NCI-H748 (cell line): ENCODE measurements around the gene GBP2.

Experiments
- DNase-seq: peaks from one replicate; lab custom pipeline; 2025; ENCODE audit not compliant: unreplicated experiment; lab: John Stamatoyannopoulos, UW

The GBP2 gene

DNA sequence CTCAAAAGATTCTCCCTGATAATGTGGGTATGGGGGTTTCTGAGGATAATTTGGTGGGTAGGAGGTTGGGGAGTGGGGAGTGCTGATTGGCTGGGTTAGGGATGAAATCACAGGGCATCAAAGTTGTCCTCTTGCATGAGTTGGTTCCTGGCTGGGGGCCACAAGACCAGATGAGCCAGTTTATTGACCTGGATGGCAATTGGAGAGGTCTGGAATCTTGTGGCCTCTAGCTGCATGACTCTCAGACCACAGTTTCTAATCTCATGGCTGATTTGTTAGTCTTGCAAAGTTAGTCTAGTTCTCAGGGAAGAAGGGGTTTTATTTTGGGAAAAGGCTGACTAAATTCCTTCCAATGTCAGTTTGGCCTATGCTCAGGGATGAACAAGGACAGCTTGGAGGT, 57.6 kb downstream of the GBP2 start:
- DNase-seq, result no peak

GRCh38 chr1:89065079-89065868, 60.6 kb downstream of the GBP2 start, which contains the start of gene GBP1:
GBP1 (minus strand) TSS chr1:89065208; CDS start chr1:89063234, 1,974 bp downstream.
- no peak for DNase-seq

DNA sequence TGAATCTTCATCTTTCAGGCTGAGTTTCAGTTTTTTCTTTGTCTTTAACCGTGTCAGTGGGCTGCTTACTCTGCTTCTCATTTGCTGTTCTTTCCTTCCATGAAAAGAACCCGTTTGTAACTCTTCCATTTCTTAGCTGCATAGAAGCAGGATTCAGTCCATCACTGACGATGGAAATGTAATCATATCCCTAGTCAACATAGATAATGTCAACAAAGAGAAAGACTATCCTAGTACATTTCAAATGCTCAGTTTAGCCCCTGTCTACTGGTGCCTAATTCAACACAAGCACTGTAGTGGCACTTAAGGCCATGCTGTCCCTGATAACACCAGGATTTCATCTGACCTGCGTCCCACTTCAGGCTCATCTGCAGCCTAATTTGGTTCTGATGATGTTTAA, 61.3 kb downstream of the GBP2 start:
- no peak for DNase-seq

GRCh38 chr1:89063094-89063493, 62.8 kb downstream of the GBP2 start:
- DNase-seq, result no peak

- no peak for DNase-seq
These were observed 65.8 kb downstream of the GBP2 start for GRCh38 chr1:89060091-89060490.
